Measurements from ENCODE around the gene PROB1. TPM values are rescaled to one million over a fixed set of nuclear protein-coding genes. Genes with fewer than 3 reads are reported as not detected.
A peak's percentile ranks its signal among the peaks of the same experiment; 100 is the strongest.

PROB1 gene
- total and polyA plus RNA-seq, 4 donors = 1.4 to 7.1 (median 3.6) TPM

DNA sequence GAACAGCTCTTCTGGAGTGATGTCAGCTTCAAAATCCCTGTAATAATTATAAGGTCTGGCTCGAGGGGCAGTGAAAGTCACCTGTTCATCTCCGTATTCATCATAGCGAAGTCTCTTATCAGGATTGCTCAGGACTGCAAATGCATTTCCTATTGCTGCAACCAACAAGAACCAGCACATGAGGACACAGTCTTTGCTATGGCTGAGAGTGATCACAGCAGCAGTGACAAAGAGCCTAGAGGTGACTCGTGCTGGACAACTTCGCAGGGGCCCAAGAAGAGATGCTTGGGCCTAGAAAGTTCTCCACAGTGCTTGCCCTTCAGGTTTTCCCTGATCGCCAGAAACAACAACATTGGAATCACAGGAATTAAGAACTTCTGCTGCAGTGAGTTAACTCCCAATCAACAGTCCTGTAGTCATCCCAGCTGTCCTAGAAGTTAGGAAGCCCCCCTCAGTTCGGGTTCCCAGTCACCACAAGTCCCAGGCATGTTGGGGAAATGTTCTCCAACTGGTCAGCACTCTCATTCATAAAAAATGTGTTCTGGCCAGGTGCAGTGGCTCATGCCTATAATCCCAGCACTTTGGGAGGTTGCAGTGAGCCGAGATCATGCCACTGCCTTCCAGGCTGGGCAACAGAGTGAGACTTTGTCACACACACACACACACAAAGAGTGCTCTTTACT lies 31.4 kb upstream of the PROB1 start:
- no peak for DNase-seq (ENCODE audit: low read depth in 4 of 6, low spot score in 6 of 6)
- WGBS (ENCODE audit: insufficient coverage) = 97% methylated on average over 8 of the region's 8 CpGs
- Histone ChIP-seq H3K9me3 (ENCODE audit: control insufficient read depth, insufficient read depth, low read length) (no peaks in the 10 kb centered on the region), H3K27ac (ENCODE audit: low read depth, low read length) (no peak overlapping the region), H3K4me3 (ENCODE audit: low read depth, low read length) (no peak overlapping the region), H3K27me3 (ENCODE audit: control insufficient read depth, insufficient read depth, low read length) (no peaks in the 10 kb centered on the region), H3K4me1 (ENCODE audit: control insufficient read depth, insufficient read depth, low read length) (no peaks in the 10 kb centered on the region), H3K36me3 (ENCODE audit: control insufficient read depth, insufficient read depth, low read length) (peaks cover 44% of the 10 kb centered on the region)

DNA sequence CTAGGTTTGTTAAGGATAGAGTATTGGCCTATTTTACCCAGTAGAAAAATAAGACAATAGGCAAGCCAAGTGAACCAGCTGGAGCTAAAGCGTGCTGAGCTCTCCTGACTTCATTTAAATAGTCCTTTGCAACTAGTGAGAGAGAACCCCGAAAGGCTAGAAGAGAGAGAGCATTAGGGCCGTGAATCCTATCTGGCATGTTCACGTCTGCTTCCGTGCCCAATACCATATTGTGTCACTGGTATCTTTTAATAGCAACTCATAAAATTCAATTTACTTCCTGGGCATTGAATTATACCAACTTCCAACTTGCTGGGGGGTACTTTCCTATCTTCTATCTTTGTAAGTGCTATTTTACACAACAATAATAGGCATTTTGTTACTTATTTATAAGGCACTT lies 30.6 kb upstream of the PROB1 start:
- Histone ChIP-seq H3K27ac (ENCODE audit: low read depth, low read length) (no peak overlapping the region), H3K9me3 (ENCODE audit: control insufficient read depth, insufficient read depth, low read length) (no peaks in the 10 kb centered on the region), H3K36me3 (ENCODE audit: control insufficient read depth, insufficient read depth, low read length) (peaks cover 50% of the 10 kb centered on the region), H3K27me3 (ENCODE audit: control insufficient read depth, insufficient read depth, low read length) (no peaks in the 10 kb centered on the region), H3K4me1 (ENCODE audit: control insufficient read depth, insufficient read depth, low read length) (no peaks in the 10 kb centered on the region), H3K4me3 (ENCODE audit: low read depth, low read length) (no peak overlapping the region)
- WGBS (ENCODE audit: insufficient coverage) = no CpG with 5 or more reads among the region's 5 CpGs
- DNase-seq (ENCODE audit: low read depth in 4 of 6, low spot score in 6 of 6) = no peak

DNA sequence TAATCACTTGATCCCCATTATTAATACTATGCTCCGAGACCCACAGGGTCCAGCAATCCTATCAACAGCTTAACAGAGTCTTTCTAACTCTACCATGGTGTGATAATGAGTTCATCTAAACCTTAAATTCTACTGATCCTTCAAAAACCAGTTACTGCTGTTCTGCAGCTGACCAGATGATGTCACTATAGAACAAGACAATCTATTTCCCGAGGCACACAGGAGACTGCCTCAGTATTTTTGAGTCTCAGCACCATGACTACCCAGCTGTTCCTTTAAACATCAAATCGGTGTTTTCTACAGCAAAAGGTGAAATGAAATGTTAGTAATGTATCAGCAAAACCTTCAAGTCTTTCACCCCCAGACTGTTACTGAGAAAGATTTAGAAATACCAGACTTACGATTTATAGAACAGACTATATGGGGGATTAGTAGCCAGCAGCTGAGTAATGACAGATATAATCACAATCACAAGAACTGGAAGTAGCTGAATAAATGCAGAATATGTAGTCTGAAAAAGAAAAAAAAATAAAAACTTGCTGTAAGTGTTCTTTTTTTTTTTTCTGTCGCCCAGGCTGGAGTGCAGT lies 27.5 kb upstream of the PROB1 start:
- Histone ChIP-seq H3K27me3 (ENCODE audit: control insufficient read depth, insufficient read depth, low read length) (no peaks in the 10 kb centered on the region), H3K9me3 (ENCODE audit: control insufficient read depth, insufficient read depth, low read length) (no peaks in the 10 kb centered on the region), H3K4me1 (ENCODE audit: control insufficient read depth, insufficient read depth, low read length) (peaks cover 9% of the 10 kb centered on the region), H3K4me3 (ENCODE audit: low read depth, low read length) (no peak overlapping the region), H3K36me3 (ENCODE audit: control insufficient read depth, insufficient read depth, low read length) (peaks cover 53% of the 10 kb centered on the region), H3K27ac (ENCODE audit: low read depth, low read length) (no peak overlapping the region)
- peak in 3 of 6 donors; percentile 58 to 92 (median 86) for DNase-seq (ENCODE audit: low read depth in 4 of 6, low spot score in 6 of 6)
- WGBS (ENCODE audit: insufficient coverage) = 0% methylated on average over 1 of the region's 5 CpGs

- H3K36me3 ChIP-seq (ENCODE audit: control insufficient read depth, insufficient read depth, low read length) = peaks cover 45% of the 10 kb centered on the region
- H3K4me3 ChIP-seq (ENCODE audit: low read depth, low read length) = no peak overlapping the region
- H3K27ac ChIP-seq (ENCODE audit: low read depth, low read length) = no peak overlapping the region
- H3K4me1 ChIP-seq (ENCODE audit: control insufficient read depth, insufficient read depth, low read length) = peaks cover 32% of the 10 kb centered on the region
- DNase-seq (ENCODE audit: low read depth in 4 of 6, low spot score in 6 of 6) = no peak
- WGBS (ENCODE audit: insufficient coverage) = 61% methylated on average over 5 of the region's 9 CpGs
- no peaks in the 10 kb centered on the region for H3K9me3 ChIP-seq (ENCODE audit: control insufficient read depth, insufficient read depth, low read length)
- H3K27me3 ChIP-seq (ENCODE audit: control insufficient read depth, insufficient read depth, low read length) = no peaks in the 10 kb centered on the region
Measured at GRCh38 chr5:139419226-139420192, 24.6 kb upstream of the PROB1 start.

DNA sequence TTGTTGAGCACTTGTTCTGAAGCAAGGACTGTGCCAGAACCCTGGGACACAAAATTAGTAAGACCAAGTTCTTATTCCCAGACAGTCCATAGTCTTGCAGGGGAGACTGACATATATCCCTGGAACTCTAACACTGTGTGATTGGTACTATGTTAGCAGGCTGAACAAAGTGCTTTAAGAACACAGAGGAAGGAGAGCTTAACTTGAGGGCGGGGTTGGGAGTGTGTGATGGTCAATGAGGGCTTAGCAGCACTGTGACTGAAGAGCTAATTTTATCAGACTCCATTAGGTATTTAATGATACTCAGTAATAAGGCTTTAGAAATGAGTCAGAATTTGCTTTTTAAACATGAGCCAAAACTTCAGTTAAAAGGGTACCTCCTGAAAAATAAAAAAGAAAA lies 23.9 kb upstream of the PROB1 start:
- Histone ChIP-seq H3K27me3 (ENCODE audit: control insufficient read depth, insufficient read depth, low read length) (no peaks in the 10 kb centered on the region), H3K9me3 (ENCODE audit: control insufficient read depth, insufficient read depth, low read length) (no peaks in the 10 kb centered on the region), H3K4me1 (ENCODE audit: control insufficient read depth, insufficient read depth, low read length) (peaks cover 38% of the 10 kb centered on the region), H3K36me3 (ENCODE audit: control insufficient read depth, insufficient read depth, low read length) (peaks cover 38% of the 10 kb centered on the region), H3K27ac (ENCODE audit: low read depth, low read length) (no peak overlapping the region), H3K4me3 (ENCODE audit: low read depth, low read length) (no peak overlapping the region)
- DNase-seq (ENCODE audit: low read depth in 4 of 6, low spot score in 6 of 6) = no peak
- no CpG with 5 or more reads among the region's 1 CpG for WGBS (ENCODE audit: insufficient coverage)

GRCh38 chr5:139417214-139417613 lies 22.3 kb upstream of the PROB1 start:
- Histone ChIP-seq H3K9me3 (ENCODE audit: control insufficient read depth, insufficient read depth, low read length) (no peaks in the 10 kb centered on the region), H3K27me3 (ENCODE audit: control insufficient read depth, insufficient read depth, low read length) (no peaks in the 10 kb centered on the region), H3K27ac (ENCODE audit: low read depth, low read length) (peak overlapping the region; percentile 25), H3K36me3 (ENCODE audit: control insufficient read depth, insufficient read depth, low read length) (peaks cover 35% of the 10 kb centered on the region), H3K4me1 (ENCODE audit: control insufficient read depth, insufficient read depth, low read length) (peaks cover 39% of the 10 kb centered on the region), H3K4me3 (ENCODE audit: low read depth, low read length) (no peak overlapping the region)
- DNase-seq (ENCODE audit: low read depth in 4 of 6, low spot score in 6 of 6) = peak in 1 of 6 donors; percentile 49
- WGBS (ENCODE audit: insufficient coverage) = 56% methylated on average over 2 of the region's 4 CpGs

- Histone ChIP-seq H3K4me3 (ENCODE audit: low read depth, low read length) (no peak overlapping the region), H3K36me3 (ENCODE audit: control insufficient read depth, insufficient read depth, low read length) (peaks cover 39% of the 10 kb centered on the region), H3K27ac (ENCODE audit: low read depth, low read length) (peak overlapping the region; percentile 90), H3K4me1 (ENCODE audit: control insufficient read depth, insufficient read depth, low read length) (peaks cover 39% of the 10 kb centered on the region), H3K9me3 (ENCODE audit: control insufficient read depth, insufficient read depth, low read length) (no peaks in the 10 kb centered on the region), H3K27me3 (ENCODE audit: control insufficient read depth, insufficient read depth, low read length) (no peaks in the 10 kb centered on the region)
- no peak for DNase-seq (ENCODE audit: low read depth in 4 of 6, low spot score in 6 of 6)
- WGBS (ENCODE audit: insufficient coverage) = 97% methylated on average over 5 of the region's 9 CpGs
Measured at GRCh38 chr5:139416651-139417050, 21.7 kb upstream of the PROB1 start.

- no peaks in the 10 kb centered on the region for H3K27me3 ChIP-seq (ENCODE audit: control insufficient read depth, insufficient read depth, low read length)
- H3K4me1 ChIP-seq (ENCODE audit: control insufficient read depth, insufficient read depth, low read length) = peaks cover 39% of the 10 kb centered on the region
- H3K36me3 ChIP-seq (ENCODE audit: control insufficient read depth, insufficient read depth, low read length) = peaks cover 31% of the 10 kb centered on the region
- no peaks in the 10 kb centered on the region for H3K9me3 ChIP-seq (ENCODE audit: control insufficient read depth, insufficient read depth, low read length)
- peak overlapping the region; percentile 90 for H3K27ac ChIP-seq (ENCODE audit: low read depth, low read length)
- DNase-seq (ENCODE audit: low read depth in 4 of 6, low spot score in 6 of 6) = no peak
- no peak overlapping the region for H3K4me3 ChIP-seq (ENCODE audit: low read depth, low read length)
Measured at GRCh38 chr5:139415869-139416268, 21.0 kb upstream of the PROB1 start.

GRCh38 chr5:139415221-139415861 lies 20.4 kb upstream of the PROB1 start:
- Histone ChIP-seq H3K4me1 (ENCODE audit: control insufficient read depth, insufficient read depth, low read length) (peaks cover 39% of the 10 kb centered on the region), H3K9me3 (ENCODE audit: control insufficient read depth, insufficient read depth, low read length) (no peaks in the 10 kb centered on the region), H3K4me3 (ENCODE audit: low read depth, low read length) (no peak overlapping the region), H3K27me3 (ENCODE audit: control insufficient read depth, insufficient read depth, low read length) (no peaks in the 10 kb centered on the region), H3K27ac (ENCODE audit: low read depth, low read length) (peak overlapping the region; percentile 90), H3K36me3 (ENCODE audit: control insufficient read depth, insufficient read depth, low read length) (peaks cover 31% of the 10 kb centered on the region)
- 39% methylated on average over 5 of the region's 8 CpGs for WGBS (ENCODE audit: insufficient coverage)
- DNase-seq (ENCODE audit: low read depth in 4 of 6, low spot score in 6 of 6) = peak in 4 of 6 donors; percentile 58 to 93 (median 80)

Data from spinal cord (tissue), 10 donors.